ENCODE results near the gene MILR1.

DNA sequence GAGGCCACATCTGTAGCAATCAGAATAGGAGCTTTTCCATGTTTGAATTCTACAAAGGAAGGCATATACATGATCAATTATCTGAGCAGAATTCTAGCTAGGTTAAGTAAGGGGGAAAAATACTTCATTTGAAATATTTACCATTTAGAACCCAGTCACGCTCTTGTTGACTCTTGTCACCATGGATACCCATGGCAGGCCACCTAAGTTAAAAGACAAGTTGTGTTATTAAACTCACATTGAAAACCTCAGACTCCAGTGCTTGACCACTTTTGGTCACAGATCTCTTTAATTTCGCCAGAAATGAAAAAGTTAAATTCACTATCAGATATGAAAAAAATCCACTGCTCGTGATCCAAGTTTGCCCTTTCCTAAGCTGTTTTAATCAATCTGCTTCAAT lies 53.1 kb downstream of the MILR1 start:
- TF ChIP-seq, protein P1, sequence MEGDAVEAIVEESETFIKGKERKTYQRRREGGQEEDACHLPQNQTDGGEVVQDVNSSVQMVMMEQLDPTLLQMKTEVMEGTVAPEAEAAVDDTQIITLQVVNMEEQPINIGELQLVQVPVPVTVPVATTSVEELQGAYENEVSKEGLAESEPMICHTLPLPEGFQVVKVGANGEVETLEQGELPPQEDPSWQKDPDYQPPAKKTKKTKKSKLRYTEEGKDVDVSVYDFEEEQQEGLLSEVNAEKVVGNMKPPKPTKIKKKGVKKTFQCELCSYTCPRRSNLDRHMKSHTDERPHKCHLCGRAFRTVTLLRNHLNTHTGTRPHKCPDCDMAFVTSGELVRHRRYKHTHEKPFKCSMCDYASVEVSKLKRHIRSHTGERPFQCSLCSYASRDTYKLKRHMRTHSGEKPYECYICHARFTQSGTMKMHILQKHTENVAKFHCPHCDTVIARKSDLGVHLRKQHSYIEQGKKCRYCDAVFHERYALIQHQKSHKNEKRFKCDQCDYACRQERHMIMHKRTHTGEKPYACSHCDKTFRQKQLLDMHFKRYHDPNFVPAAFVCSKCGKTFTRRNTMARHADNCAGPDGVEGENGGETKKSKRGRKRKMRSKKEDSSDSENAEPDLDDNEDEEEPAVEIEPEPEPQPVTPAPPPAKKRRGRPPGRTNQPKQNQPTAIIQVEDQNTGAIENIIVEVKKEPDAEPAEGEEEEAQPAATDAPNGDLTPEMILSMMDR (conservative IDR thresholded peaks at IDR 0.05; ENCODE audit: low read depth, low read length), result no peak
- no peak for TF ChIP-seq EZH2 (IDR thresholded peaks at IDR 0.05; ENCODE audit: low read length, unreplicated experiment)
- no peak for TF ChIP-seq EZH2phosphoT487 (IDR thresholded peaks at IDR 0.05; ENCODE audit: borderline replicate concordance, low read length)
